Keratinocyte (primary cell): ENCODE measurements around the gene BNC2.

Source experiments
- EZH2 ChIP-seq: IDR thresholded peaks from one replicate; pipeline ENCODE4 v1.6.1; 2012; ENCODE audit warnings: inconsistent platforms, mild to moderate bottlenecking, low read length, moderate library complexity
- TF ChIP-seq, protein P1 (sequence below), 3 experiments: IDR thresholded peaks in 1 of 3; conservative IDR thresholded peaks in 1 of 3; optimal IDR thresholded peaks in 1 of 3; 2 replicates in 2 of 3; 3 replicates in 1 of 3; pipeline versions ENCODE3 to v1.5.1; 2011; ENCODE audit warnings: low read length in 3 of 3, mild to moderate bottlenecking in 3 of 3, moderate library complexity in 2 of 3, control low read depth in 1 of 3, inconsistent platforms in 1 of 3; ENCODE audit not compliant: insufficient read depth in 2 of 3; ENCODE audit errors: extremely low read depth in 1 of 3

GRCh38 chr9:16501726-16502125 is 368.7 kb downstream of the BNC2 start:
- TF ChIP-seq EZH2, result no peak
- TF ChIP-seq, protein P1, sequence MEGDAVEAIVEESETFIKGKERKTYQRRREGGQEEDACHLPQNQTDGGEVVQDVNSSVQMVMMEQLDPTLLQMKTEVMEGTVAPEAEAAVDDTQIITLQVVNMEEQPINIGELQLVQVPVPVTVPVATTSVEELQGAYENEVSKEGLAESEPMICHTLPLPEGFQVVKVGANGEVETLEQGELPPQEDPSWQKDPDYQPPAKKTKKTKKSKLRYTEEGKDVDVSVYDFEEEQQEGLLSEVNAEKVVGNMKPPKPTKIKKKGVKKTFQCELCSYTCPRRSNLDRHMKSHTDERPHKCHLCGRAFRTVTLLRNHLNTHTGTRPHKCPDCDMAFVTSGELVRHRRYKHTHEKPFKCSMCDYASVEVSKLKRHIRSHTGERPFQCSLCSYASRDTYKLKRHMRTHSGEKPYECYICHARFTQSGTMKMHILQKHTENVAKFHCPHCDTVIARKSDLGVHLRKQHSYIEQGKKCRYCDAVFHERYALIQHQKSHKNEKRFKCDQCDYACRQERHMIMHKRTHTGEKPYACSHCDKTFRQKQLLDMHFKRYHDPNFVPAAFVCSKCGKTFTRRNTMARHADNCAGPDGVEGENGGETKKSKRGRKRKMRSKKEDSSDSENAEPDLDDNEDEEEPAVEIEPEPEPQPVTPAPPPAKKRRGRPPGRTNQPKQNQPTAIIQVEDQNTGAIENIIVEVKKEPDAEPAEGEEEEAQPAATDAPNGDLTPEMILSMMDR (optimal IDR thresholded peaks at IDR 0.05 in 1 of 3, IDR thresholded peaks at IDR 0.05 in 1 of 3, conservative IDR thresholded peaks at IDR 0.05 in 1 of 3; ENCODE audit: extremely low read depth in 1 of 3, insufficient read depth in 2 of 3, low read length in 3 of 3), result no peak
